Left ventricle myocardium inferior (tissue), 1 donor: ENCODE results near the gene LAMTOR2. TPM values are rescaled to one million over a fixed set of nuclear protein-coding genes. Genes with fewer than 3 reads are reported as not detected.

Source experiments
- DNase-seq: peaks from one replicate; pipeline ENCODE4 v3.0.0-alpha.2; 2020
- H3K27ac ChIP-seq: fragments of 200-600 bp; replicated peaks from 2 replicates; pipeline ENCODE4 v1.8.0; 2021
- H3K27me3 ChIP-seq: fragments of 200-600 bp; 2 replicates; pipeline ENCODE4 v1.8.0; 2021; ENCODE audit warnings: low read depth
- H3K36me3 ChIP-seq: fragments of 200-600 bp; 2 replicates; pipeline ENCODE4 v1.8.0; 2021
- H3K4me1 ChIP-seq: fragments of 200-600 bp; 2 replicates; pipeline ENCODE4 v1.8.0; 2021
- H3K4me3 ChIP-seq: fragments of 200-600 bp; 2 replicates; pipeline ENCODE4 v1.8.0; 2021; ENCODE audit warnings: mild to moderate bottlenecking, moderate library complexity
- H3K9me3 ChIP-seq: fragments of 200-600 bp; replicated peaks from 2 replicates; pipeline ENCODE4 v1.8.0; 2021
- intact Hi-C: fragments of 100-400 bp; cut with micrococcal nuclease; formaldehyde crosslinking; loops from one replicate; pipeline ENCODE4 v1.11.0; 2022
- total RNA-seq: library from RNA; stranded (reverse); fragmentation: NEBNext Ultra II Directional; extraction: Animal tissue kit (Norgen Biotek cat#: 25700); gene quantifications from one replicate; pipeline ENCODE4 v1.2.1, GENCODE V29; 2021
- TF ChIP-seq, protein P1 (sequence below): fragments of 200-600 bp; IDR thresholded peaks from 2 replicates; pipeline ENCODE4 v1.8.0; 2021; ENCODE audit warnings: antibody characterized with exemption, mild to moderate bottlenecking, borderline replicate concordance
- donor health status: DM: no; HTN: yes; CAD: no; lungs with severe emphysema.

LAMTOR2 gene
- total RNA-seq, 1 donor from 2014 or later = 55.0 TPM

DNA sequence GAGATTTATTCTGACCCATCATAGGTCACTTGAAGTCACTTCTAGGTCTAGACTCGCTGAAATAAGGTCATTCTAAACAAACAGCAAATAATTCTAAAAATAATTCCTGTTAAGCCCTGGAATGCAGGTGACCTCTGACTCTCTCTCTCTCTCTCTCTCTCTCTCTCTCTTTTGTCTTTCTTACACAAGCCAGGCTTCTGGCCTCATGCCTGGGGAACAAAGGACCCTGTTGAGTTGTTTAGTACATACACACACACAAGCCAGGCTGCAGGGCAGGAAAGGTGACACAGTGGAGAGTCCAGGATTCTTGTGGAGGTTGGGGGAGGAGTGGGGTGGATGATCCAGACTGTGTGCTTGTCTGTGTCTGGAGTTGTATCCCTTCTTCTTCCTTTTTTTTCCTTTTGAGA is 31.7 kb downstream of the LAMTOR2 start:
- intact Hi-C loops = no loop called here
- Histone ChIP-seq H3K4me1 (peaks cover 50% of the 10 kb centered on the region), H3K36me3 (no peaks in the 10 kb centered on the region), H3K9me3 (no peaks in the 10 kb centered on the region), H3K27ac (peak overlapping the region; percentile 45), H3K4me3 (no peak overlapping the region), H3K27me3 (no peaks in the 10 kb centered on the region)
- DNase-seq = peak; percentile 50
- TF ChIP-seq, protein P1, sequence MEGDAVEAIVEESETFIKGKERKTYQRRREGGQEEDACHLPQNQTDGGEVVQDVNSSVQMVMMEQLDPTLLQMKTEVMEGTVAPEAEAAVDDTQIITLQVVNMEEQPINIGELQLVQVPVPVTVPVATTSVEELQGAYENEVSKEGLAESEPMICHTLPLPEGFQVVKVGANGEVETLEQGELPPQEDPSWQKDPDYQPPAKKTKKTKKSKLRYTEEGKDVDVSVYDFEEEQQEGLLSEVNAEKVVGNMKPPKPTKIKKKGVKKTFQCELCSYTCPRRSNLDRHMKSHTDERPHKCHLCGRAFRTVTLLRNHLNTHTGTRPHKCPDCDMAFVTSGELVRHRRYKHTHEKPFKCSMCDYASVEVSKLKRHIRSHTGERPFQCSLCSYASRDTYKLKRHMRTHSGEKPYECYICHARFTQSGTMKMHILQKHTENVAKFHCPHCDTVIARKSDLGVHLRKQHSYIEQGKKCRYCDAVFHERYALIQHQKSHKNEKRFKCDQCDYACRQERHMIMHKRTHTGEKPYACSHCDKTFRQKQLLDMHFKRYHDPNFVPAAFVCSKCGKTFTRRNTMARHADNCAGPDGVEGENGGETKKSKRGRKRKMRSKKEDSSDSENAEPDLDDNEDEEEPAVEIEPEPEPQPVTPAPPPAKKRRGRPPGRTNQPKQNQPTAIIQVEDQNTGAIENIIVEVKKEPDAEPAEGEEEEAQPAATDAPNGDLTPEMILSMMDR = no peak

DNA sequence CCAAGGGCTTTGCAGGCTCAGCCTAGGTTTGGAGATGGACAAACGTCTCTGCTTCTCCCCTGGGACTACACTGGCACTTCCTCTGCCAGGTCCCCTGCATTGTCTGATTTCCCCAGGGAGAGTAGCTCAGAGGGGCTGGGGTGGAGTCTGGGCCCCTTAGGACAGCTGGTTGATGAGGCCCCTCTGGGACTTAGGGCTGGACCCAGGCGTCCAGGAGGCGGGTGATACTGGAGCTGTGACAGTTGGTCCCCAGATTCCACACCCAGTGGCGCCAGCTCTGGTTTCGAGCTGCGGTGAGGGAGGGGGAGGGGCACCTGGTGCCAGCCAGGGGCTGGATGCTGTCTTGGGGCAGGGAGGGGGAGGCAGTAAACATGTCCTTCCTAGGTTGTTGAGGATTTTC is 35.1 kb downstream of the LAMTOR2 start:
- H3K27me3 ChIP-seq = no peaks in the 10 kb centered on the region
- H3K36me3 ChIP-seq = no peaks in the 10 kb centered on the region
- TF ChIP-seq, protein P1 = no peak
- H3K4me1 ChIP-seq = peaks cover 23% of the 10 kb centered on the region
- H3K27ac ChIP-seq = no peak overlapping the region
- intact Hi-C loops = loop anchor here (5.0 kb wide), 1 partner anchor 138 kb away; no protein-coding TSS in a partner anchor
- H3K4me3 ChIP-seq = no peak overlapping the region
- no peak for DNase-seq
- H3K9me3 ChIP-seq = no peaks in the 10 kb centered on the region

GRCh38 chr1:156090138-156090839 is 35.7 kb downstream of the LAMTOR2 start:
- no peak for DNase-seq
- no peak overlapping the region for H3K27ac ChIP-seq
- no peaks in the 10 kb centered on the region for H3K36me3 ChIP-seq
- intact Hi-C loops = loop anchor here (5.0 kb wide), 1 partner anchor 137 kb away; no protein-coding TSS in a partner anchor
- peaks cover 23% of the 10 kb centered on the region for H3K4me1 ChIP-seq
- H3K9me3 ChIP-seq = no peaks in the 10 kb centered on the region
- H3K27me3 ChIP-seq = no peaks in the 10 kb centered on the region
- H3K4me3 ChIP-seq = no peak overlapping the region
- TF ChIP-seq, protein P1 = no peak

DNA sequence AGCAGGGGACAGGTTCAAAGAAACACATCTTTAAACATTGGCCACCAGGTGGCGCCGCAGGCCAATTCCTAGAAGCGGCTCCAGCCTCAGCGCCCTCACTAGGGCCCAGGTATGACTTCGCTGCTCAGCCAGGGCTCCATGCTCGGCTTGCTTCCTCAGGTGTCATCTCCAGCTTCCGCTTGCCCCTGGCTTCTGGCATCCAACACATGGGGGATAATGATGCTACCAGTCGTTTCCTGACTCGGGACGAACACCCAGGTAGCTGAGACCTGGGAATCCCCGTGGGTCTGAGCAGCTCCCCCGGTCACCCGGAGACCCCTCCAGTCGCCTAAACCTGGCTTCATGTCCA is 36.2 kb downstream of the LAMTOR2 start:
- TF ChIP-seq, protein P1 = peak; percentile 87
- intact Hi-C loops = loop anchor here (5.0 kb wide), 1 partner anchor 136 kb away; no protein-coding TSS in a partner anchor
- peaks cover 24% of the 10 kb centered on the region for H3K4me1 ChIP-seq
- DNase-seq = peak; percentile 82
- no peak overlapping the region for H3K4me3 ChIP-seq
- no peaks in the 10 kb centered on the region for H3K36me3 ChIP-seq
- no peak overlapping the region for H3K27ac ChIP-seq
- no peaks in the 10 kb centered on the region for H3K27me3 ChIP-seq
- no peaks in the 10 kb centered on the region for H3K9me3 ChIP-seq

DNA sequence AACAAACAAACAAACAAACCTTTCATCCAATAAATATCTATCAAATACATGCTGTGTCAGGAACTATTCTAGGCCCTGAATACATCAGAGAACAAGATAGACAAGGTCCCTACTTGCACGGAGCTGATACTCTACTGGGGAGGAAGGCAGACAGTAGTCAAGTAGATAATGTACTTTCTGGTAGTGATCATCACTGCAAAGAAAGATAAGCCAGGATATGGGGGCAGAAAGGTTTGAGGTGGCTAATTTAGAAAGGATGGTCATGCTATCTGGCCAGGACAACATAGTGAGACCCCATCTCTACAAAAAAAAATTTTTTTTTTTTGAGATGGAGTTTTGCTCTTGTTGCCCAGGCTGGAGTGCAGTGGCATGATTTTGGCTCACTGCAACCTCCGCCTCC is 37.0 kb downstream of the LAMTOR2 start:
- H3K27ac ChIP-seq = no peak overlapping the region
- no peak for DNase-seq
- H3K4me3 ChIP-seq = no peak overlapping the region
- H3K36me3 ChIP-seq = no peaks in the 10 kb centered on the region
- intact Hi-C loops = loop anchor here (5.0 kb wide), 1 partner anchor 136 kb away; no protein-coding TSS in a partner anchor
- H3K9me3 ChIP-seq = no peaks in the 10 kb centered on the region
- H3K4me1 ChIP-seq = peaks cover 25% of the 10 kb centered on the region
- H3K27me3 ChIP-seq = no peaks in the 10 kb centered on the region
- TF ChIP-seq, protein P1 = no peak
